ENCODE results near the gene ABCA7.

Gene ABCA7

DNA sequence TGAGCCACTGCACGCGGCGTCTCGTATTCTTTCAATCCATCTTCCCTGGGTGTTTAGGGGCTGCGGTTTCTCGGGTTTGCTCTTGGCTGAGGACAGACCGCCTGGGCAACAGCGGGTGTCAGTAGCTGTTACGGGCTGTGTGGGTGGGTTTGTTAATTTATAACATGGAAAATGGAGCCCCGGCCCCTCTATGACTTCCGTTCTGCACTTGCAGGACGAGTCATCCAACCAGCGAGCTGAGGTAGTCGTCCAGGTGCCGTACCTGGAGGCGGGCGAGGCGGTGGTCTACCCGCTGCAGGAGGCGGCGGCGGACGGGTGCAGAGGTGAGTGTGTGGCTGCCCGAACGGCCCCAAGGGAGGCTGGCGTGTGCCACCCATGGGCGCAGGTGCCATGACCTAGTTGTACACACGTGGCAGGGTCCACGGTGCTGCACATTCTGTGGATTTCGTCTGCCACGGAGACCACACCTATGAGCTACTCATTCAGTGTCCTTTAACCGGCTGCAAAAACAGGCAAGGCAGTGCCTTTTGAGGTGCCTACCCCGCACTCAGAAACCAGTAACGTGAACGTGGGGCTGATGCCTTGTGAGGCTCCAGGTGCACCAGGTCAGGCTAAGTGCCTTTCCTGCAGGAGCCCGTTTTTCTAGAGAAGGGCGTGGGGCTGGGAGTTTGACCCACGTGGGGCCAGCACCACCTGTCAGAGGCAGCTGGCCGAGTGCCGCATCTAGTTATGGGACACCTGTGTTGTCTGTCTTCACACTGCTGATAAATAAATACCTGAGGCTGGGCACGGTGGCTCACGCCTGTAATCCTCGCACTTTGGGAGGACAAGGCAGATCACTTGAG lies 44.3 kb downstream of the ABCA7 start:
- Mint-ChIP-seq H3K9me3 (no peaks in the 10 kb centered on the region), H3K27ac (no peak overlapping the region), H3K36me3 (ENCODE audit: low read depth) (peaks cover 6% of the 10 kb centered on the region), H3K4me3 (no peak overlapping the region), H3K4me1 (no peaks in the 10 kb centered on the region), H3K27me3 (ENCODE audit: low read depth, poor library complexity) (no peaks in the 10 kb centered on the region)
- no peak for DNase-seq
- TF ChIP-seq, protein P1, sequence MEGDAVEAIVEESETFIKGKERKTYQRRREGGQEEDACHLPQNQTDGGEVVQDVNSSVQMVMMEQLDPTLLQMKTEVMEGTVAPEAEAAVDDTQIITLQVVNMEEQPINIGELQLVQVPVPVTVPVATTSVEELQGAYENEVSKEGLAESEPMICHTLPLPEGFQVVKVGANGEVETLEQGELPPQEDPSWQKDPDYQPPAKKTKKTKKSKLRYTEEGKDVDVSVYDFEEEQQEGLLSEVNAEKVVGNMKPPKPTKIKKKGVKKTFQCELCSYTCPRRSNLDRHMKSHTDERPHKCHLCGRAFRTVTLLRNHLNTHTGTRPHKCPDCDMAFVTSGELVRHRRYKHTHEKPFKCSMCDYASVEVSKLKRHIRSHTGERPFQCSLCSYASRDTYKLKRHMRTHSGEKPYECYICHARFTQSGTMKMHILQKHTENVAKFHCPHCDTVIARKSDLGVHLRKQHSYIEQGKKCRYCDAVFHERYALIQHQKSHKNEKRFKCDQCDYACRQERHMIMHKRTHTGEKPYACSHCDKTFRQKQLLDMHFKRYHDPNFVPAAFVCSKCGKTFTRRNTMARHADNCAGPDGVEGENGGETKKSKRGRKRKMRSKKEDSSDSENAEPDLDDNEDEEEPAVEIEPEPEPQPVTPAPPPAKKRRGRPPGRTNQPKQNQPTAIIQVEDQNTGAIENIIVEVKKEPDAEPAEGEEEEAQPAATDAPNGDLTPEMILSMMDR (IDR thresholded peaks at IDR 0.05), result no peak

DNA sequence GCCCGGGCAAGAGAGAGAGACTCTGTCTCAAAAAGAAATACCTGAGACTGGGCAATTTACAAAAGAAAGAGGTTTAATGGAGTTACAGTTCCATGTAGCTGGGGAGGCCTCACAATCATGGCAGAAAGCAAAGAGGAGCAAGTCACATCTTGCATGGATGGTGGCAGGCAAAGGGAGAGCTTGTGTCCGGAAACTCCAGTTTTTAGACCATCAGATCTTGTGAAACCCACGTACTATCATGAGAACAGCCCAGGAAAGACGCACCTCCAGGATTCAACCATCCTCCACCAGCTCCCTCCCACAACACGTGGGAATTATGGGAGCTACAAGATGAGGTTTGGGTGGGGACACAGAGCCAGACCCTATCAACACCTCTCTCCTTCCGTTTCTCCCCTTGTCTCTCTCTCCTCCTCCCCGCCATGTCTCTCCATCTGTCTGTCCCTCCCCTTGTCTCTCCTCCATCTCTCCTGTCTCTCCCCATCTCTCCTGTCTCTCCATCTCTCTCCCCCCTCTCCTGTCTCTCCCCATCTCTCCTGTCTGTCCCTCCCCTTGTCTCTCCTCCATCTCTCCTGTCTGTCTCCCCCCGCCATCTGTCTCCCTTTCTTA lies 45.2 kb downstream of the ABCA7 start:
- Mint-ChIP-seq H3K27ac (peak overlapping the region; percentile 71), H3K9me3 (no peaks in the 10 kb centered on the region), H3K36me3 (ENCODE audit: low read depth) (peaks cover 6% of the 10 kb centered on the region), H3K27me3 (ENCODE audit: low read depth, poor library complexity) (no peaks in the 10 kb centered on the region), H3K4me1 (no peaks in the 10 kb centered on the region), H3K4me3 (no peak overlapping the region)
- TF ChIP-seq, protein P1 (IDR thresholded peaks at IDR 0.05), result no peak
- no peak for DNase-seq

DNA sequence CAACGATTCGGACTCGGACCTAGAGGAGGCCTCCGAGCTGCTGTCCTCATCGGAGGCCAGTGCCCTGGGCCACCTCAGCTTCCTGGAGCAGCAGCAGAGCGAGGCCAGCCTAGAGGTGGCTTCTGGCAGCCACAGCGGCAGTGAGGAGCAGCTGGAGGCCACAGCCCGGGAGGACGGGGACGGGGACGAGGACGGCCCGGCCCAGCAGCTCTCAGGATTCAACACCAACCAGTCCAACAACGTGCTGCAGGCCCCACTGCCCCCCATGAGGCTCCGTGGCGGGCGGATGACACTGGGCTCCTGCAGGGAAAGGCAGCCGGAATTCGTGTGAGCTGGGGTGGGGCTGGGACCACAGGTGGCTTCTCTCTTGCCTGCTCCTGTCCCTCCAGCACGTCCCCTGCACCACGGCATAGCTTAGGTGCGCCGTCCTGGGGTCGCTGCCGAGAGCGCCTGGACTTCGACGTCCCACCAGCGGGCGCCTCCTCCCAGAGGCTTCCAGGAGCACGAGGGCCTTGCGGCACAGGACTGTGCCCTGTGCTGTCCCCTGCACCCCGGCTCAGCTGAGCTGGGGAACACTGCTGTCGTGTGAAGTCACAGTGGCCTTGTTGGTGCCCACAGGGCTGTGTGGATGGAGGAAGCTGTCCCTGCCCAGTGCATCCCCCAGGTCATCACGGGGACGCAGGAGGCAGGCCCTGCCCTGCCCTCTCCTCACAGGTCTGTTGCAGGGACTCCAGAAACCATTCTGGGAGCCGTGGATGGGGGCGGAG lies 46.0 kb downstream of the ABCA7 start:
- Mint-ChIP-seq H3K36me3 (ENCODE audit: low read depth) (peaks cover 6% of the 10 kb centered on the region), H3K4me3 (no peak overlapping the region), H3K27ac (peak overlapping the region; percentile 71), H3K27me3 (ENCODE audit: low read depth, poor library complexity) (no peaks in the 10 kb centered on the region), H3K9me3 (no peaks in the 10 kb centered on the region), H3K4me1 (no peaks in the 10 kb centered on the region)
- DNase-seq, result no peak
- TF ChIP-seq, protein P1 (IDR thresholded peaks at IDR 0.05), result no peak

DNA sequence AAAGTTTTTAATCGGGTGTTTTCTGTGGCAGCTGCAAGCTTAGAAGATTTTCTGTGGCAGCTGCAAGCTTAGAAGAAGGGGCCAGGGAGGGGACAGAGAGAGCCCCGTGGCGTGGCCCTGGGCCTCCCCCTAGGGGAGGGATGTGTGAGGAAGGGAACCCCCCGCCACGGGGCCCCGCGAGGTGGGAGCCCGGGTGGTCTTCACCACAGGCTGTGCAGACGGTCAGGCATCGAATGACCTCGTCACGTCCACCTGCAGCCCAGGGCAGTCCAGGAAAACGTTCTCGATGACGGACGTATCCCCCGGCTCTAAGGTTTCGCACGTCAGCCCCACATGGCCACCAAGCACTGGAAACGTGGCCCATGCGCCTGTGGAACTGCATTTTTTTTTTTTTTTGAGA lies 46.7 kb downstream of the ABCA7 start:
- DNase-seq, result no peak
- Mint-ChIP-seq H3K36me3 (ENCODE audit: low read depth) (peaks cover 6% of the 10 kb centered on the region), H3K4me3 (no peak overlapping the region), H3K4me1 (no peaks in the 10 kb centered on the region), H3K27me3 (ENCODE audit: low read depth, poor library complexity) (no peaks in the 10 kb centered on the region), H3K9me3 (no peaks in the 10 kb centered on the region), H3K27ac (no peak overlapping the region)
- TF ChIP-seq, protein P1 (IDR thresholded peaks at IDR 0.05), result no peak

DNA sequence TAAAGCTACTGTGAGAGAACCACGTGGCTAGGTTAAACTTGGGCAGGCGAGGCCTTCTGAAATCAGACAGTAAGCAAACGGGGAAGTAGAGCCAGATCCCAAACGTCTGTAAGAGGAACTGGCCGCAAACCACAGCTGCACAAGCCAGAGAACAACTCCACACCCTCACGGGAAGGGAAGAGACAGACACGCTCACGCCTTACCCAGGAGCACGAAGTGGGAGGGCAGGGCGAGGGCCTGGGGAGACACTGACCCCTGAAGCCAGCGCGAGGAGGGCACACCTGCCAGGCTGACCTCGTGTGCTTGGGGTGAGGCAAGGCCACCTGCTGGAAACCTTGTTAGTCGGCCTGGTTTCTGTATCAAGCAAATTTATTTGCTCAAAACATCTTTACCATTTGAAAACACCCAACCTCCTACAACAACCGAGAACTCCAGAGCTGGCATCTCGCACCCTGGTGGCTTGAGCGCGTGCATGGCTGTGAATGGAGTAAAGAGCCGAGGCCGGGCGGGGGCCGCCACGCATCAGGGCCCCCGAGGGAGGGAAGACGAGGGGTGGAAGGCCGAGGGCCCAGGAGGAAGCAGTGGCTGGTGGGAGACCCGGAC lies 48.0 kb downstream of the ABCA7 start:
- peaks cover 6% of the 10 kb centered on the region for H3K36me3 Mint-ChIP-seq (ENCODE audit: low read depth)
- peak overlapping the region; percentile 97 for H3K27ac Mint-ChIP-seq
- H3K4me3 Mint-ChIP-seq, result no peak overlapping the region
- TF ChIP-seq, protein P1 (IDR thresholded peaks at IDR 0.05), result no peak
- H3K9me3 Mint-ChIP-seq, result no peaks in the 10 kb centered on the region
- peaks cover under 1% of the 10 kb centered on the region for H3K4me1 Mint-ChIP-seq
- no peaks in the 10 kb centered on the region for H3K27me3 Mint-ChIP-seq (ENCODE audit: low read depth, poor library complexity)
- DNase-seq, result no peak
